Testis (tissue), 2 donors: ENCODE measurements around the gene TASP1.

ENCODE experiments used
- CTCF ChIP-seq, 3 experiments: fragments of 450-650 bp in 2 of 3; fragments of 200-600 bp in 1 of 3; sonication (generic) in 1 of 3; IDR thresholded peaks; one replicate each; pipeline ENCODE4 v1.5.1; 2016 to 2019; ENCODE audit warnings: antibody characterized with exemption in 3 of 3, mild to moderate bottlenecking in 2 of 3, moderate library complexity in 1 of 3
- POLR2A ChIP-seq: fragments of 450-650 bp; IDR thresholded peaks from one replicate; pipeline ENCODE4 v1.6.1; 2017; ENCODE audit warnings: antibody characterized with exemption, mild to moderate bottlenecking, moderate library complexity

GRCh38 chr20:13546497-13547131 is 92.1 kb downstream of the TASP1 start:
- peak; percentile 42 to 71 (median 48) for TF ChIP-seq CTCF (IDR thresholded peaks at IDR 0.05)
- no peak for TF ChIP-seq POLR2A
